HS-27A (cell line): ENCODE results near the gene ADAMTS9.

ENCODE experiments used
- DNase-seq: peaks from one replicate; pipeline ENCODE4 v3.0.0-alpha.2; 2012; ENCODE audit warnings: low read depth, missing footprints

The ADAMTS9 gene, protein sequence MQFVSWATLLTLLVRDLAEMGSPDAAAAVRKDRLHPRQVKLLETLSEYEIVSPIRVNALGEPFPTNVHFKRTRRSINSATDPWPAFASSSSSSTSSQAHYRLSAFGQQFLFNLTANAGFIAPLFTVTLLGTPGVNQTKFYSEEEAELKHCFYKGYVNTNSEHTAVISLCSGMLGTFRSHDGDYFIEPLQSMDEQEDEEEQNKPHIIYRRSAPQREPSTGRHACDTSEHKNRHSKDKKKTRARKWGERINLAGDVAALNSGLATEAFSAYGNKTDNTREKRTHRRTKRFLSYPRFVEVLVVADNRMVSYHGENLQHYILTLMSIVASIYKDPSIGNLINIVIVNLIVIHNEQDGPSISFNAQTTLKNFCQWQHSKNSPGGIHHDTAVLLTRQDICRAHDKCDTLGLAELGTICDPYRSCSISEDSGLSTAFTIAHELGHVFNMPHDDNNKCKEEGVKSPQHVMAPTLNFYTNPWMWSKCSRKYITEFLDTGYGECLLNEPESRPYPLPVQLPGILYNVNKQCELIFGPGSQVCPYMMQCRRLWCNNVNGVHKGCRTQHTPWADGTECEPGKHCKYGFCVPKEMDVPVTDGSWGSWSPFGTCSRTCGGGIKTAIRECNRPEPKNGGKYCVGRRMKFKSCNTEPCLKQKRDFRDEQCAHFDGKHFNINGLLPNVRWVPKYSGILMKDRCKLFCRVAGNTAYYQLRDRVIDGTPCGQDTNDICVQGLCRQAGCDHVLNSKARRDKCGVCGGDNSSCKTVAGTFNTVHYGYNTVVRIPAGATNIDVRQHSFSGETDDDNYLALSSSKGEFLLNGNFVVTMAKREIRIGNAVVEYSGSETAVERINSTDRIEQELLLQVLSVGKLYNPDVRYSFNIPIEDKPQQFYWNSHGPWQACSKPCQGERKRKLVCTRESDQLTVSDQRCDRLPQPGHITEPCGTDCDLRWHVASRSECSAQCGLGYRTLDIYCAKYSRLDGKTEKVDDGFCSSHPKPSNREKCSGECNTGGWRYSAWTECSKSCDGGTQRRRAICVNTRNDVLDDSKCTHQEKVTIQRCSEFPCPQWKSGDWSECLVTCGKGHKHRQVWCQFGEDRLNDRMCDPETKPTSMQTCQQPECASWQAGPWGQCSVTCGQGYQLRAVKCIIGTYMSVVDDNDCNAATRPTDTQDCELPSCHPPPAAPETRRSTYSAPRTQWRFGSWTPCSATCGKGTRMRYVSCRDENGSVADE (N-terminal part only)

DNA sequence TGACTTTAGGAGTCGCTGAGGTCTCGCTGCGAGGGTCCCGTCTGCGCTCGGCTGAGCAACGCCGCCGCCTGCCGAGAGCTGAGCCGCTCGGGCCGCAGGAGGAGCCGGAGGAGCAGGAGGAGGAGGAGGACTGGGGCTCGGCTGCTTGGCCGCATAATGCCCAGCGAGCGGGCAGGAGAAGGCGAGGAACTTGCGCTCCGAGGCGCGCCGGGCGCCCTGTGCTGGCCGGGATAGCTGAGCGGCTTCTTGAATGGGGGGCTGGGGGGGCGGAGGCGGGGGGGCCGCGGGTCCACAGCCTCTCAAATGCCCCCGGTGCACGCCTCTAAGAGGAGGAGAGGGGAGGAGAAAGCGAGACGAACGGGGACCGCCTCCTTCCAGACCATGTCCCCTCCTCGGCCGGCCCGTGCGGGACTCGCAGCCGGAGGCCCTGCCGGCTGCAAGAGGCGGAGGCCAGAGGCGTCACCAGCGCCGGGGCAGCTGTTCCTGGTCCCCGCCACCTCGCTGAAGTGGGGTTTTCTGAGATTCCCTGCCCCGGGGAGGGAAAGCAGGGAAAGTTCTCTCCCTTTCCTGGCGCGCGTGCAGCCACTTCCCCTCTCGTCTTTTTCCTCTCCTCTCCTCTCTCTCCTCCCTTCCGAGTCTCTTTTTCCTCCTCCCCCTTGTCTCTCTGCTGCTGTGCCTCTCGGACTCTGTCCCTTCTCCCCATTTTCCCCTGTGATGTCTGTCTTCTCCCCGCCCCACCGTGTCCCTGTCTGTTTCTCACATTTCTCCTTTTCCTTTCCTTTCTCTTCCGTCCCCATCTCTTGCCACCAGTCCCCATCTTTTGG is at the start of gene ADAMTS9:
Gene ADAMTS9, minus strand, starts transcription at position 220 of the 824 bp plus-strand sequence. CDS start 343 bp downstream, outside the sequence.
- no peak for DNase-seq

DNA sequence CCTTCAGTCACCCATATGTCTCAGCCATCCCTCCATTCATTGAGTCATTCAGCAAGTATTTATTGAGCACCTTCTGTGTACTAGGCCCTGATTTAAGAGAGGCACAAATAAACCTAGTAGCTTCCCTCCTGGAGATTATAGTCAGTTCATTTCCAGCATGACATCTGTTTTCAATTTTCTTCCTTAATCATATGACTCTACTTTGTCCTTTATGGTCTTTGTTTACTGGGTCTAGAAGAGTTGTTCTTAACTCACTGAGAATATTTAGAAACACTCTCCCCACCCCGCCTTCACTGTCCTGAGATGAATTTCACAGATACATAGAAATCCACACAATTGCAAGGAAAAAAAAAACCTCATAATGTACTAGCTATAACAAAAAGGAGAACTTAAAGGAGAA is 44.8 kb upstream of the ADAMTS9 start:
- no peak for DNase-seq

DNA sequence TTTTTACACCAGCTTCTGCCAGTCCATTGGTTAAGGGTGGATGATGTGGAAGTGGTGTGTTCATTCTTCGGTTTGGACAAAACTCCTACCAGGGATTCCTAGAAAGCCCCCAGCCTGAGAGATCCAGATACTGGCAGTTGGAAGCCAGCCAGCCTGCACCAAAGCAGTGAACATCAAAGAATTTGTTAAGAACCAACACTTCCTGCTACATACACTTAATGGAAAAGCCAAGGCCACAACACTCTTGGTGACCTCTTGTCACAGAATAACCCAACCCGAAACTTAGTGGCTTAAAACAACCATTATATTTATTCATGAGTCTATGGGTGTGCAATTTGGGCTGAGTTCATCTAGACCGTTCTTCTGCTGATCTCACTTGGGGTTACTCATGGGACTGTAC is 42.9 kb upstream of the ADAMTS9 start:
- no peak for DNase-seq

DNA sequence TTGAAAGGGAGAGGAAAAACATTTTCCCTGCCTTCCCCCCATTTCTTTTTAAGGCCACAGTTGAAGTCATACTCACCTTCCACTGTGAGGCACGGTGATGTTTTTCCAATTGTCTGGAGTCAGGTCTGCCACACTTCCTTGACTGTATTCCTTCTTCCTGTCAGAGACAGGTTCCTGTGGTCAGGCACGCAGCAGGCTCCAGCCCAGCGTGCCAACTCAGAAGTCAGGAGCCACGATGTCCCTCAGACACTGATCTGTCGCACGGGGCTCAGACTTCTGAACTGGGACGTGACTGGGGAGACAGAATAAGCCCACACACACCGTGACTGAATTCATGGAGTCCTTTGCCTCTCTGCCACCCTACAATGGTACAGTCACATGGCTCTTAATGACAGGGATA is 41.2 kb upstream of the ADAMTS9 start:
- no peak for DNase-seq

DNA sequence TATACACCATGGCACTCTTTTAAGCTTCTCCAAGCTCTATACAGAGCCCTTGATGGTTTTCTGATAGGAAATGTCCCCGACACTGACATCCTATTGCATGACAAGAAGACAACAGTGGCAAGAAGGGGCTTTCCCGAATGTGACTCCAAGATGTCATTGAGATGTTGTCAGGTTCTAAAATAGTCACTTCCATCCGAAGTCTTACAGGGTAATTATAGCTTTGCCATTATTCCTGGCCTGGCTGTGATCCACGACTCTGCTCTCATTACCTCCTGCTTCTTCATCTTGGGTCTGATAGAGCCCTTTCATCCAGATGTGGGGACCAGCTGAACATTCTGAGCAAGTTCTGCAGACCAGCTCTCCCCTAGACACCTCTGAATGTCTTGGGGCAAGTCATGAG is 40.6 kb upstream of the ADAMTS9 start:
- no peak for DNase-seq

DNA sequence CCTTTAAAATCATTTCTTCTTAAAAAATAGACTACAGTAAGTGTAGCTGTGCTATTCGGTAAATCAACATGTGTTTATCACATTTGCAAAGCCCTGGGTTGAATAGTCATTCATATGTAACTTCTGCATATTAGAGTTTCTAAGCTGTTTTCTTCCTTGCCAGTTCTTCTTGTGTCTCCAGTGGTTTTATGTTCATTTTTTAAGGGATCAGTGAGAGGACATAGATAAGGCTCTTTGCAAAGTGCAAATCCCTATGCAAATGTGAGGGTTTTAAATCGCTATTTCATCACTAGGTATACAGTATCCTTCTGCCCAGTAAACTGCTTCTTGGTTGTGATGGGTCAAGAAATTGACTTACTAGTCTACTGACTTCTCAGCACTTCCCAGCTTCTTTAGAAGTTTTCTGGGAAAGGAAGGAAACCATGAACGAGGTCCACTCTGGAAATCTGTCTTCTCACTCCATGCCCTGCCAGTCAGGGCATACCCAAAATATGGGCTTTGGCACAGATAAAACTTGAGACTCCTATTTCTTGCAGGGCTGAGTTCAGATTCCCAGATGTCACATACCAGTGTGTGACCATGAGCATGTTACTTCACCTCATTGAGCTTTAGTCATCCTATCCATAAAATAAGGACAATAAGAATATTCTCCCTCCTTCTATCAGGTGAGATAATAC is 38.8 kb upstream of the ADAMTS9 start:
- DNase-seq, result no peak

DNA sequence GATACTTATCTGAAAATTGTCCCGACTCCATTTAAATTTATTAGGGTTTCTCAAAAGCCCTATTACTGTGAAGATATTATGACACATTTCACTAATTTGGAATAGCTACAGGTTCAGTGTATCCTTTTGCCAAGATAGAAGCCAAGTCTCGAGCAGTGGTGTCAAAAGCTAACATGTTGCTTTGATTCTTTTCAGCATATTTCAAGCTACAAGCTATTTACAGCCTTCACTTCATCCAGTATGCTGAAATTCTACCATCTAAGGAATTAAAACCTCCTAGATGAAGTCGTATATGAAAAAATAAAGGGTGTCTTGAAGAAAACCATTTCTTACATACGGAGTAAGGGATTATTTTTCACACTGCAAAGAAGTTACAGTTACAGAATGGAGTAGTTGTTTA is 31.2 kb upstream of the ADAMTS9 start:
- DNase-seq, result no peak

DNA sequence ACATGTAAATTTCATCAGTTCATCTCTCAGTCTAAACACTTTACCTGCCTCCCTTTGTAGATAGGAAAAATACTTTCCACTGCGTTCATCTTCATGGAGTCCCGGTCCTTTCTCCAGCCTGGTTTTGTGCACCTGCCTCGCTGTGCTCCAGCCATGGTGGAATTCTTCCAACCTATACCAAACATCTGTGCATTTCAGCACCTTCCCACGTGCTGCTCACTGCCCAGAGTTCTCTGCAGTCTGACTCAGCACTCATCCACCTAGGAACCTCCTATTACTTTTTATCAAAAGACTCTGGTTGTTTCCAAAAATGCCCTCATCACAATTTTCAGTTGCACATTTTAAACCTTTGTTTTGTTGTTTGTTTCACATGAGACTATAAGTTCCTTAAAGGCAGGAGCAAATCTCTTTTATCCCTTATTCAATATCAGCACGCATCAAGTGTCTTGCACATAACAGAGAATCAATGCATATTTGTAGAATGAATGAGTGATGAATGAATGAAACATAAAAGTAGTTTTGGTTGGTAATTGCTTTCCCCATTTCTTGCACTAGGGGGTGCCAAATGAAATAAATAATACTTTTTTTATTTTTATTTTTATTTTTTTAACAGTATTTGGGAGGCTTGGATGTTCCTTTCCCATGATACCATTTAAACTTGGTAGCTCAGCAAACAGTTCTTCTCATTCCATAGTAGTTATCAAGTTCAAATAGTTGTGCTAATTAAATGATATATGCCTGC is 30.2 kb upstream of the ADAMTS9 start:
- no peak for DNase-seq

DNA sequence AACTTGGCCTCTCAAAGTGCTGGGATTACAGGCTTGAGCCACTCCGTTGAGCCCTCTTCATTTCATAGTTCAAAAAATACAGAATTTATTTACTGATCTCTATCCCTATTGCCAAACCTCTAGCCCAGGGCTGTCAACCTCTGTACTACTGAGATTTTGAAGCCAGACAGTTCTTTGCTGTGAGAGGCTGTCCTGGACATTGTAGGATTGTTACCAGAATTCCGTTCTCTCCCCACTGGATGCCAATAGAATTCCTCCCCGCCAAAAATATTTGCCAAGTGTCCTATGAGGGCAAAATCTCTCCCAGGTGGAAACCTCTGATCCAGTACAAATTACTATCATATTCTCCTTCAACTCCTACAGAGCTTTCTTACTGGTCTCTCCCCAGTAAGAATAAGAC is 29.6 kb upstream of the ADAMTS9 start:
- DNase-seq, result no peak

DNA sequence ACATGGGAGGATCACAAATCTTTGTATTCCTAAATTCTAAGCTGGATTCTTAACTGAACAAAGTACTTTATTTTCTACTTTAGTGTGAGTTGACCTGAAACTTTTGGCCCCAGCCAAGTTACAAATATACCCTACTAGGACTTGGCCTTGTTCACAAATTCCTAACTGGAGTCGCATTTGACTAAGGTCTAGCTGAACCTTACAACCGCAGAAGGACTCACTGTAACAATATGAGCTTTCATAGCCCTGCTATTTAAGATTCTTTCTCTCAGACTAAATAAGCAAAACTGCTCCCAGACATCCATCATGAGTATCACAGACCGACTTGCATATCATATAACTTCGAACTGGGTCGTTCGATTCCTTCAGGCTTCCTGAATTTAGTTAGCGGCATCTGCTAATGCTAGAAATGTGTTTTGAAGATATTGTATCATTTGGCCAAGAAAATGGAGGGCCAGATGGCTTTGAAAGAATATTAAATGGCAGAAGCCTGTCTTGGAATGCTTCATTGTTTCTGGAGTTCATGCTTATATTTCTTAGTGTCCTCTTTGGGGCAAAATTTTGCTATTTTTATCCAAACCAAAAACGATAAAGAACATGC is 28.4 kb upstream of the ADAMTS9 start:
- no peak for DNase-seq

DNA sequence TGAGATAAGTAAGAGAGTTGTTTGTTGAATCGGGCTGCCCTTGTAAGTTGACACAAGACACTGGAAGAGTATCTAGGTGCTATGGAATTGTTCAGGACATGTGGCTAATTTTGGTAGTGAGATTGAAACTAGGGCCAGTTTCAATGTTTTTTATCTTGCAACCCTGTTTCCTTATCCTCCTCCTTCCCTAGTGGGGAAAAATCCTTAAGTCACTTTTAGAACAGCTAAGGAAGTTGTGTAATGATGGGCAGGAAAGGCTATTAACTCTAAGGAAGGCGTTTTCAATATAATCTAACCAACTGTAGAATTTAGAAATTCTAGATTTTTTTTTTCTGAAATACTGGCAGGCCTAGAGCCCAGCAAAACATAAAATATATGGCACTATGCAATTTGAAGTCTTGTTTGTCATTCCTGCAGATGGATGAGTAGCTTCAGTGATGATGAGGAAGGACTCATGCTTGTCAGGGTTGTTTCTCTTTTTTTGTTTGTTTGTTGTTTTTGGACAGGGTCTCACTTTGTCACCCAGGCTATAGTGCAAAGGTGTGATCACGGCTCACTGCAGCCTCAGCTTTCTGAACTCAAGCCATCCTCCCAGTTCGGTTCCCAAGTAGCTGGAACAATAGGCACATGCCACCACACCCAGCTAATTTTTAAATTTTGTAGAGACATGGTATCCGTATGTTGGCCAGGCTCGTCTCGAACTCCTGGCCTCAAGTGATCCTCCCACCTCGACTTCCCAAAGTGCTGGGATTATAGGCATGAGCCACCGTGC is 27.6 kb upstream of the ADAMTS9 start:
- DNase-seq, result no peak

DNA sequence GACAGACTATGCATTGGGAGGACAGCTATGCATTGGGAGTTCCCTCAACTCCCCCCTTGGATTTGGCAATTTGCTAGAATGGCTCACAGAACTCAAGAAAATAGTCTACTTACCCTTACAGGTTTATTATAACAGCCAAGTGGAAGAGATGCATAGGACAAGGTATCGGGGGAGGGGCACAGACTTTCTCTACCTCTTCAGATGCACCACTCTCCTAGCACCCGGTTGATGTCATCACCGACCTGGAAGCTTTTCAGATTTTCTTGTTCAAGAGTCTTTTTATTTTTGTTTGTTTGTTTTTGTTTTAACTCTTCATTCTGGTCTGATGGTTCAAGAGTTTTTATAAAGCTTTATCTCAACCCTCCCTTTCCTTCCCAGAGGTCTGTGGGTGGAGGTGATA is 20.7 kb upstream of the ADAMTS9 start:
- DNase-seq, result no peak

DNA sequence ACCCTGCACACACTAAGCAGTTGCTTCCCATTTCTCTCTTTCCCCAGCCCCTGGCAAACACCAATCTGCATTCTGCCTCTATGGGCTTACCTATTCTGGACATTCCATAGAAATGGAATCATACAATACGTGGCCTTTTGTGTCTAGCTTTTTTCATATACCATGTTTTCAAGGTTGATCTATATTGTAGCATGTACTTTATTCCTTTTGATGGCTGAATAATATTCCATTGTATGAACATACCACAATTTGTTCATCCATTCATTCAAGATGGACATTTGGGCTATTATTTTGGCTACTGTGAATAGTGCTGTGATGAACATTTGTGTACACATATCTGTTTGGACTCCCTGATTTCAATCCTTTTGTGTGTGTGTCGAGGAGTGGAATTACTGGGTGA is 18.1 kb upstream of the ADAMTS9 start:
- DNase-seq, result no peak

DNA sequence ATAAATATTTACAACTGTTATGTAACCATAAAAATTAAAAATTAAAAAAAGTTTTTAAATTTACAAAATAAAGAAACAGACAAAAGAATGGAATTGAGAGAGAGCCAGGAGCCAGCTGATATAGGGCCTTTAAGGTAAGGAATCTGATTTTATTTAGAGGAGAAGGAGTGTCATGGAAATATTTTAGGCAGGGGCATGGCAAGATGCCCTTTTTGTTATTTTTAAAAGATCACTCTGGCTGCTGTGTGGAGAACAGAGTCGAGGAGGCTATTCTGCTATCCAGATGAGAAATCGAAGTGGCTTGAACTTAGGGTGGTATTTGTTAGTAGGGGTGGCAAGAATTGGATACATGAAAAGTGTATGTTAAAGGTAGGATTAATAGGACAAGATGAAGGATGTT is 9.1 kb upstream of the ADAMTS9 start:
- no peak for DNase-seq

DNA sequence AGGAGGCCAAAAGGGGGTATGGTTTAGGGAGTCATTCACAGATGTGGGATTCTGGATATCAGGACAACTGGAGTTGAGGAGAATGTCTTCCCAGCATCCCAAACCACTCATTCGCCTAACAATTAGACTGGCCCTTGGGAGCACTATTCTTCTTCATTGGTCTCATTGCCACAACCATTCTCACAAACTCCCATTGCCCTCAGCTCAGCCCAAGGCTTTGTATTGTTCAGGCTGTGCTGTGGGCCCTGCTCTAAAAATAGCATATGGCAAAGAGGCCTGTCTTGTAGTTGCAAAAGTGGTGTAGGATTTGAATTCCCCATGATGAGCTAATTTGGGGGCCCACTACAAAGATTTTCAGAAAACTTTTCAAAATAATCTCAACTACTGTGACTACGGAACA is 6.3 kb upstream of the ADAMTS9 start:
- no peak for DNase-seq

DNA sequence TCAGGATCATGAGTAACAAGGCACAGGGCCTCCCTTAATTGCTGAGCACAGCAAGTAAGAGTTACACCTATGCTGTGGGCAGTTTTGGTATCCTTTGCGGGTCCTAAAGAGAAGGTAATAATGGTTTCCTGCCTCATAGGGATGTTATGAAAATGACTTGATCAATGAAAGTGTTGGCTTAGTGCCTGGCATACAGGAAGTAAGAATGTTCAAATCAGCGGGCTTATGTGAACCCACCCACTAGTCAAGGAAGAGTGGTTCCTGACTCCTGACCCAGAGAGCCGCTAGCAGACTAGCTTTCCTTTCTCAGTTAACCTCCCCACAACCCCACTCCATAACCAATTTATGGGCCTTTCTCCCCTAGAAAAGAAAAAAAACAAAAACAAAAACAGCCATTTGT is 5.2 kb upstream of the ADAMTS9 start:
- no peak for DNase-seq

DNA sequence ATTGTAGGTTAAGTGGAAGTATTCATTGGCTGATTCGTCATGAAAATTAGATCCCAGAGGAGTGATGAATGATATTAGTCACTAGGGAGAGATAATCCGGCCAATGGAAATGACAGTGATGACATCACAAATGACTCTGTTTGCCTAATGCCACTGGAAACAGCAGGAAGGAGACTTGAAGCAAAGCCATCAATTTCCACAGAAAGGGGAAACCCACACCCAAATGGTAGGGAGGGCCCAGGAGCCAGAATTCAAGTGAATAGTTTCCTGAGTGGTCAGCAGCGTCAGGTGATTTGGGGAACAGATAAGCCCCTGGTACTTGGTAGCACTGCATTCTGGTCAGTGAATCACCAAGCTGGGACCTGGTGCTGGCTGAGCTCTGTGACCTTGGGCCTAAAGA is 3.3 kb upstream of the ADAMTS9 start:
- DNase-seq, result no peak

DNA sequence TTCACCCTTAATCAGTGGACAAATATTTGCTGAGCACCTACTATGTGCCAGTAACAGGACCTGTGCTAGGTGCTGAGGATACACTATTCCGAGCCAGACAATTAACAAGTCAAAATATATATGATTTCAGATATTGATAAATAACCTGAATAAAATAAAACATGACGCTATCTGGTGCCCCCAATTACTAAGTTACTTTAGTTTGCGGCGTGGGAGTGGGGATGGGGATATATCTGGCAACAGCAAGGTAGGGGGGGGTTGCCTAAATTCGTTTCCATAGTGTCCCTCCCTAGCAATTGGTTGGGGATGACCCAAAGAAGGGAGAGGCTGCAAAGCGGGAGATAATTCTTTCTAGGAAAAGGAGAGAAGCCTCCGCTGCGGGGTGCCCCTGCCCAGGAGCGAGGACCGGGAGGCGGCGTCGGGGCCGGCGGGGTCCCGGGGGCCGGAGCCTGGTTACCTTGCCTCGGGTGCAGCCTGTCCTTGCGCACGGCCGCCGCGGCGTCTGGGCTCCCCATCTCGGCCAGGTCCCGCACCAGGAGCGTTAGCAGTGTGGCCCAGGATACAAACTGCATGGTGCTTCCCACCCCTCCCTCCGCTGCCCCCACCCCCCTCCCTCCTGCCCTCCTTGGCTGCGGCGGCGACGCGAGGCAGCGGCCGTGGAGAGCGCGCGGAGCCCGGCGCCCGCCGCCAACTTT is 567 bp downstream of the ADAMTS9 start:
- DNase-seq, result no peak
